8988T (cell line): ENCODE results near the gene PTGR2.
"Not testable (repeated sequence)": the region's sequence is repeated elsewhere in the genome, so short reads cannot be mapped to it uniquely, and the experiment has no call there.

Source experiments
- DNase-seq: peaks from one replicate; pipeline ENCODE4 v3.0.0; 2011

The PTGR2 gene

DNA sequence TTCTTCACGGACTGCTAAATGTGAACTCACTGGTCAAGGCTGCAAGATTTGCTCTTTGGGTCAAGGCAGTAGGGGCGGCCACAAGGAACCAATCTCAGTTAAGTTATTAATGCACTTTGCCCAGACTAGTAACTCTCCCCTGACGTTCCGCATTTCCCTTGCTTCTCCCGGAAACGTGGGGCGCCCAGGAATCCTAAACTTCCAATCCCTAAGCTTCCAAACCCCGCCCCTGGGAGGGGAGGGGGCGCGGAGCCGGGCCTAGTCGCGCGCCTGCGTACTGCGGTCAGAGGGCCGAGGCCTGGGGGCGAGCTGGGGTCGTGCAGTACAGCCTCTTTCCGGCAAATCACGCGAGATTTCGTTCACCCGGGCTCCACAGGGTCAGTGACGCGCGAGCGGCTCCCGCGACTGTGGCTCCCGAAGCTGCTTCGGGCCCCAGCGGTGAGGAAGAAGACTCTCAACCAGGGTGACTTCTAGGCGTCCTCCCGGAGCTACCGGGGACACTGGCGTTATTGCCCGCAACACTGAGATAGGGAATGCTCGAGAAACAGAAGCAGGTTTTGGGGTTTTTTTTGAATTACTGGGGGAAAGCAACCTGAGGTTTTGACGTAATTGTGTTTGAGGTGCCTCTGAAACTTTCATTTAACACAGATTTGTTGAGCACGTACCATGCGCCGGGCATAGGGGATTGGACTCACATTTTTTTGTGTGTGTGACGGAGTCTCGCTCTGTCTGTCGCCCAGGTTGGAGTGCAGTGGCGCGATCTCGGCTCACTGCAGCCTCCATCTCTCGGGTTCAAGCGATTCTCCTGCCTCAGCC is at the start of gene PTGR2:
Gene PTGR2, plus strand, starts transcription at position 265 of the 816 bp plus-strand sequence. CDS start 7,032 bp downstream, outside the sequence.
- DNase-seq, result peak; percentile 90

DNA sequence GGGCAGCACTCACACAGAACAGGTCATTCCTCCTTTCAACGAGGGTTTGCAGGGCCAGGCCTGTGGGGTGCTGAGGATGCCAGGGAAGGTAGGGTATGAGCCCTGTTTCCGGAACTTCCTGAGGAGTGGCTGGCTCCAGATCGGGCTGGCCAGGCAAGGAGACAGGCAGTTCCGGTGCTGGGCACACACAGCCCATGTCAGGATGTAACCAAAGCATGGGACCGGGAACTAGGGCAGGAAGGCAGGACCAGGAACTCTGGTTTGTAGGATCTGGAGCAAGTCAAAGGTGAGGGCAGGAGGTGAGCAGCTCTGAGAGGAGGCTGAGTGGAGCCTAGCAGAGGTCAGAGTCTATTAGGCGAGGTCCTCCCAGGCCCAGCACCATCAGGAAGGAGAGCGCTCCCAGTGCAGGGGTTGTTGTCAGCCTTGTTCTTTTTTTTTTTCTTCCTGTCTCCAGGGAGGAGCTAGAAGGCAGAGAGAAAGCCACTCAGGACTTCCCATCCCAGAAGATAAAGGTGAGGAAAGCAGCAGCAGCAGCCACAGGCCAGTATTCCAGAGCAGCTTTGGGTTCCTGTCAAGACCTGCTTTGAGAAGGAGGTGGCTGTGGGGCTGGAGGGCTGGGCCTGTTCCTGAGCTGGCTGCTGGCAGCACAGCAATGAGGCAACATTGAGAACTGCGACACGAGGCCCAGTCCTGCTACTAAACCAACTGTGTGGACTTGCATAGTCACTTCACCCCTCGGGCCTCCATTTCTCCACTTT is 49.0 kb upstream of the PTGR2 start:
- DNase-seq, result no peak

DNA sequence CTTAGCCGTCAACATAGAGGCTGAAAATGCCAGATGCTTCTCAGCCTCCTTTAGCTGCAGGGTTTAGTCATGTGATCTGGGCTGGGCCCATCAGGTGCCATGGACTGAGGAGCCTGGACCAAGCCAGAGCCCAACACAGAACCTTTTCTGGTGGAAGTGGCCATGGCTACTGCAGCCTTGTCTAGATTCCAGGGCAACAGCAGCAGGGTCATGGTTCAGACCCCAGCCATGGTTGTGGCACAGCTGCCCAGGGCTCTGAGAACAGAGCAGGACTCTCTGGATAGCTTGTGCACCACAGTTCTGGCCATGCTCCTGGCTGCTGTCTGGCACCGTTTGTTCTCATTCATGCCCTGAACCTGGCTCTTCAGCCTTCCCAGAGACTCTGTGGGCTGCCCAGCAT is 47.0 kb upstream of the PTGR2 start:
- DNase-seq, result no peak

DNA sequence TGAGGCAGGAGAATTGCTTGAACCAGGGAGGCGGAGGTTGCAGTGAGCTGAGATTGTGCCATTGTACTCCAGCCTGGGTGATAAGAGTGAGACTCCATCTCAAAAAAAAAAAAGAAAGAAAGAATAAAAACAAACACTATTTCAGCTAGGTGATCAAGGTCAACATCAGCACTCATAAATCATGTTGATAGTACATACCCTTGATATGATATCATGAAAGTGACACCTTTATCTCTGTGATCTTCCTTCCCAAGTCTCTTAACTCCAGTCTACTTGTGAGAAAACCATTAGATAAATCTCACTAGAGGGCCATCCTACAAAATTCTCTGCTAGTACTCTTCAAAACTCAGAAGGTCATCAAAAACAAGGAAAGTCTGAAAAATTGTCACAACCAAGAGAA is 44.2 kb upstream of the PTGR2 start:
- DNase-seq, result no peak

DNA sequence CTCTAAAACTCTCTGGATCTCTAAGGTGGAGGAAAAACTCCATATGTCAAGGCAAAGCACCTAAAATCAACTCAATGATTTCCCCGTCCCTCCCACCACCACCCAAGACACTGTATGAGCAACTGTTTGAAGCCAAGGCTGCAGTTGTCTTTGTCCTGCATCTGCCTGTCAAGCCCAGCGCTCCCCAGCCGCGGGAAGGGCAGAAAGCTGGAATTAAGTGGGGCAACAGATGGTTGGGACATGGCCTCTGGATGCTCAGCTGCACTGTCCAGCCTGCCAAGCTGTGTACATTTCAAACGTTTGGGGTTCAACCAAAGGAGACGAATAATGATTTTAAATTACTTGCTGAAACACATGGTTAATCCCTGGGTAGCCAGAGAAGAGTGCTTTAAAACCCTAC is 42.2 kb upstream of the PTGR2 start:
- no peak for DNase-seq

DNA sequence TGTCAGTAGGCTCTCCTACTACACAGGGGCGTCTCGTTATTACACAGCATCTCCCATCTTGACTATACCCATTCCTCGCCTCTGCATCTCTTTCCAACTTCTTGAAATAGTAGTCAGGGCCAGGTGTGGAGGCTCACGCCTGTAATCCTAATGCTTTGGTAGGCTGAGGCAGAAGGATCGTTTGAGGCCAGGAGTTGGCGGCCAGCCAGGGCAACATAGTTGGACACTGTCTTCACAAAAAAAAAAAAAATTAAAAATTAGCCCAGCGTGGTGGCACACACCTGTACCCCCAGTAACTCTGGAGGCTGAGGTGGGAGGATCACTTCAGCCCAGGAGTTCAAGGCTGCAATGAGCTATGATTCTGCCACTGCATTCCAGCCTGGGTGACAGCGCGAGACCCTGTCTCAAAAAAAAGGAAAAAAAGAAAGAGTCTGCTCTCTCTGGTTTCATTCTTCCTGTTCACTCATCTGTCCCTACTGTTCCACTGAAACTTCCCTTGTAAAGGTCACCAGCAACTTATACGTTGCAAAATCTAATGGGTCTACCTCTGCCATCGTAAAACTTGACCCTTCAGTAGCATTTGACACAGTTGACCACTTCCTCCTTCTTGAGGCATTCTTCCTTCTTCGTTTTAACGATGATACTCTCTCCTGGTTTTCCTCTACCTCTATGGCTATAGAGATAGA is 41.0 kb upstream of the PTGR2 start:
- DNase-seq, result no peak

DNA sequence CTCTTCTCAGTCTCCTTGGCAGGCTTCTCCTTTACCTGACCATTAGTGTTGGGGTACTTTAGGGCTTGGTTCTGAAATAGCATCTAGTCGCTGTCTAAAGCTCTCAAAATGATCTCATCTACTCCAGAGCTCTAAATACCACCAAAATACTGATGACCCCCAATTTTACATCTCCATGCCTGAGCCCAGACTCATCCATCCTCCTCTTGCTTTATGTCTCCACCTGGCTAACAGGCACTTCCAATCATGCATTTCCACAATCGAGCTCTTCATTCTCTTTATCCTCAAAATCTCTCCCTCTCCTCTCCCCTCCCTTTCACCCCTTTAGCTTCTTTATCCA is 40.5 kb upstream of the PTGR2 start:
- no peak for DNase-seq

DNA sequence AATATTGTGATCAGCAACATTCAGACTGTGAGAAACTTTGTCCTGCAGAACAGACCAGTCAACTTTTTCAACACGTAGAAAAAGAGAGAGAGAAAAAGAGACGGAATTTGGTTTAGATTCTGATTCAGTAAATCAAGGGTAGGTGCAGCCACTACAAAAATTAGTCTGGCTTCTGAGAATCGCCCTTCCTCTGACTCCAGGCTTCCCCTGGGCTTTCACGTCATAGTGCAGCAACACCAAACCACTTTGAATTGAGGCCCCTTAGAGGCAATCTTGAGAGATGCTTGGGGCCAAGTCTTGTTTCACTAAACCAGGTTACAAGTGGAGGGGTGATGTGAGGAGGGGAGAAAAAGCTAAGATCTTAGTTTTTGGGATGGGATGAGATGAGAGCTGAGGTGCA is 37.5 kb upstream of the PTGR2 start:
- DNase-seq, result no peak

DNA sequence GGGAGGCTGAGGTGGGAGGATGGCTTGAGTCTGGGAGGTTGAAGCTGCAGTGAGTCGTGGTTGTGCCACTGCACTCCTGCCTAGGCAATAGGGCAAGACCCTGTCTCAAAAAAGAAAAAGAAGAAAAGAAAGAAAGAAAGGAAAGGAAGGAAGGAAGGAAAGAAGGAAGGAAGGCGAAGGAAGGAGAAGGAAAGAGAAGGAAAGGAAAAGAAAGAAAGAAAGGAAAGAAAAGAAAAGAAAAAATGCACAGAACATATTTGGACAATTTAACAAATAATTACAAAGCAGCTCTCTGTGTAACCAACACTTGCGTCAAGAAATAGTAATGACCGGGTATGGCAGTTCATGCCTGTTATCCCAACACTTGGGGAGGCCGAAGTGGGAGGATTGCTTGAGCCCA is 35.8 kb upstream of the PTGR2 start:
- DNase-seq, result no peak

DNA sequence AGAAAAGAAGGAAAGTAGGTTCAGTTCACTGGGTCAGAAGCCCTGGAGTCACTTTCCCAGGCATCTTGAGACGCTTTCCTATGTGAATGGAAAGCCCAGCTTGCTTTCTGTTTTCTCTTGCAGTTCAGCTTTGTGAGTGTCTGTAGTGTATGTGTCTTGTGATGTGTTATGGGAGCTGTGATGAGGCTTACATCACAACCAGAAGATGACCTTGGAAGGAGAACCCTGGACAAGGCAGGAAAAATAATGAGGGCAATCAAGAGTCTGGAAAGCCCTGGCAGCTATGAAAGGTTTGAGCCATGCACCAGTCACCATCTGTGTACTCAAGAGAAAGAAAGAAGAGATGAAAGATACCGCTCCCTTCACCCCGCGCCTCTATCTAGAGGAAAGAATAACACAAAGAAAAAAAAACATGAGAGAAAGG is 35.2 kb upstream of the PTGR2 start:
- DNase-seq, result no peak

DNA sequence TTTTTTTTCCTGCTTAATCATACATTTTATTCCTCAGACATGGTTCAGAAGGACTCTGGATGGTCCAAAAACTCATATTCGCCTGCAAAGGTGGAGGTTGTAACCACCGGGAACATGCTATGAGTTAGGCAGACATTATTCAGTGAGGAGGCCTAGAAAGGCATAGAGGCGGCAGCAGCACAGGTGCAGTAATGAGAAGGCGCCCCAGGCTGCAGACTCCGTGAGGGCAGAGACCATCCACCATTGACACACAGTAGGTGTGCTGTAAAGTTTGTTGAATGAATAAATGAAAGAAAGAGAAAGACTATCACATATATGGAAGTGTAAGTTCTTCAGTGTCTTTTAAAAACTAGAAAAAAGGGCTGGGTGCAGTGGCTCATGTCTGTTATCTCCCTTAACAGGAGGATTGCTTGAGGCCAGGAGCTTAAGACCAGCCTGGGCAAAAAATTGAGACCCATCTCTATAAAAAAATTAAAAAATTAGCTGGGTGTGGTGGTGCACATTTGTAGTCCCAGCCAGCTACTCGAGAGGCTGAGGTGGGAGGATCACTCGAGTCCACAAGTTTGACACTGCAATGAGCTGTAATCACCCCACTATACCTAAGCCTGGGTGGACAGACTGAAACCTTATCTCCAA is 34.5 kb upstream of the PTGR2 start:
- DNase-seq, result no peak

DNA sequence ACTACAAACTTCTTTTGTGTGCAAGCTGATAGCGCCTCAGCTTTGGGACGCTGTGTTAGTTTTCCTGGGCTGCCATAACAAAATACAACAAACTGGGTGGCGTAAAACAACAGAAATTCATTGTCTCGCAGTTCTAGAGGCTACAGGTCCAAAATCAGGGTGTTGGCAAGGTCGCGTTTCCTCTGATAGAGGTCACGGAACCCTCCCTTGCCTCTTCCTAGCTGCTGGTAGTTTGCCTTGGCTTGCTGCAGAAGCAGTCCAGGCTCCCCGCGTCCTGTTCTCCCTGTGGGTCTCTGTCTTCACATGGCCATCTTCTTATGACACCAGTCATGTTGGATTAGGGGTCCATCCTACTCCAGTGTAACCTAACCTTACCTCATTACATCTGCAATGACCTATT is 32.8 kb upstream of the PTGR2 start:
- no peak for DNase-seq

DNA sequence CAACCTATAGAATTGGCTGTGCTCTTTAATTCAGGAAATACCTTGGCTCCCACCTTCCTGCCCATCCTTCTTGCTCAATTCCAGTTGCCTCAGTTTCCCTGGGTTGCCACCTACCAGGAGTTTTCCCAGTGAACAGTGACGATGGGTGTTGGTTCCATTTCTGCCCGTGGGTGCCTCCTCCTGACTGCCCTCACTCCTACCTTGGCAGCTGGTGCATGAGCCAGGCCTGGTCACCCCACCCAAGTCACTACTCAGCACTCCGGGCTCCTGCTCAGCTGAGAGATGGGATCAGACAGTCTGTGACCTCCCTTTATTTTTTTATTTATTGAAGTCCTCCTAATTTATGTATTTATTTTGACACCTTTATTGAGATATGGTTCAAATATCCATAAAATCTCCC is 31.0 kb upstream of the PTGR2 start:
- DNase-seq, result no peak

DNA sequence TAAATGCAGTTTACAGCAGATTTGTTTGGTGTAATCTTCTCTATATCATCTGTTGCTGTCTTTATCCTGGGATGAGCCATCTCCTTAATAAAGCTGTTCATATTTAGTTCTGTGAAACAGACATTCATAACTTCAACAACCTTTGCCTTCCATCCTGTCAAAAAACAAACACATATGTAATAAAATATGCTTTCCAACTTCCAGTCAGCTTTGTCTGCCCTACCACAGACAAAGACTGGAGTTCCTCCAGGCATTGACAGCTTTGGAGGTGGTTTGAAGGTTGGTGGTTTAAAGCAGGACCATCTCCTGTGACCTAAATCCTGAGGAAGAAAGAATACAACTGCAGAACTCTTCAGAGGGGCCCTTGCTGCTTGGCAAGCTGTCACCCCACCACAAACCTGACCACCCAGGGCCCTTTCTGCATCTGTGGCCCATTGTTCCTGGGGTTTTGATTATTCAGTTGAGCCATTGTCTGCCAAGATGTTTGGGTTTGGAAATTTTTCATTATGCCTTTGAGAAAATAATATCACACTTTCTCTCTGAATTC is 28.2 kb upstream of the PTGR2 start:
- DNase-seq, result no peak

DNA sequence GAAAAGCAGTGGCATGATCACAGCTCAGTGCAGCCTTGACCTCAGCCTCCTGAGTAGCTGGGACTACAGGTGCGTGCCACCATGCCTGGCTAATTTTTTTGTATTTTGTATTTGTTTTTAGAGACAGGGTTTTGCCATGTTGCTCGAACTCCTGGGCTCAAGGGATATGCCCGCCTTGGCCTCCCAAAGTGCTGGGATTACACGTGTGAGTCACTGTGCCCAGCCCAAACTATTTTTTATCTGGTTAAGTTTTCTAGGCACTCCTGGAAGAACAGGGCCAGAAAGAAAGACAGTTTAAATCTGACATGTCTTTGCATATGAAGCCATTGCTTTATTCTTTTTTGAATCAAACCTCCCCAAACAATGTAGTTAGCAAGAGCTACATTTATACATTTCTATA is 27.5 kb upstream of the PTGR2 start:
- no peak for DNase-seq

DNA sequence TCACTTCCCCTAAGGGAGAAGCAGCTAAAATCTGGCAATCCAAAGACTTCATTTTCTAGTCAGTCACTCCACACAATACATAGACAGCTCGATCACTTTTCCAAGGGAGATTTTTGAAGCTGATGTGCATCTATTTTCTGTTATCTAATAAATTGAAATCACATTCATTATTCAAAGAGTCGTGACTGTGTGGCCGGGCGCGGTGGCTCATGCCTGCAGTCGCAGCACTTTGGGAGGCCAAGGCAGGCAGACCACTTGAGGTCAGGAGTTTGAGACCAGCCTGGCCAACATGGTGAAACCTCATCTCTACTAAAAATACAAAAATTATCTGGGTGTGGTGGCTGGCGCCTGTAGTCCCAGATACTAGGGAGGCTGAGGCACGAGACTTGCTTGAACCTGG is 27.1 kb upstream of the PTGR2 start:
- no peak for DNase-seq

DNA sequence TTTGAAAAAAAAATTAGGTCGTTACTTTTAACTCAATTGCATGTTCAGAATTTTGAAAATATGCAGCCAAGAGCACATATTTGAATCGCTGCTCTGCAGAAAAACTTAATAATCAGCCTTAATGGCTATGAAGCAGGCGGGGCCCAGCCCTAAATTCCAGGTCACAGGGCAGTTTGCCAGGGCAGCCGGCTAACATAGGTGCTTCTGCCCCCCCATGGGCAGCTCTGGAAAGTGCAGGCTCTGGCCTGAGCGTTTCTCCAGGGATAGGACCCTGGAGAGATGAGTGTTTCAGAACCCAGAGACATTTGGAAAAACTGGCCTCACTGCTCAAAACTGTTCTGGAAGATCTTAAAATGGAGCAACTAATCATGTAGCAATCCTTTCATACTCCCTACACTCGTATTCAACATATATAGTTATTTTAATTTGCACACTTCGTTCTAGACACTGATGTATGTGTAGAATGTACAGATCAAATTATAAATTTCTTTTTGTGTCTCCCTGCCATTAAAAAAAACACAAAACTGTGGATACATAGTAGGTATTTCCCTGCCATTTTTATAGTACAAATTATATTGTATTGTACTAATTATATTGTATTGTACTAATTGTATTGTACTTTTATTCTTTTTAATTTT is 26.0 kb upstream of the PTGR2 start:
- DNase-seq, result peak; percentile 54

DNA sequence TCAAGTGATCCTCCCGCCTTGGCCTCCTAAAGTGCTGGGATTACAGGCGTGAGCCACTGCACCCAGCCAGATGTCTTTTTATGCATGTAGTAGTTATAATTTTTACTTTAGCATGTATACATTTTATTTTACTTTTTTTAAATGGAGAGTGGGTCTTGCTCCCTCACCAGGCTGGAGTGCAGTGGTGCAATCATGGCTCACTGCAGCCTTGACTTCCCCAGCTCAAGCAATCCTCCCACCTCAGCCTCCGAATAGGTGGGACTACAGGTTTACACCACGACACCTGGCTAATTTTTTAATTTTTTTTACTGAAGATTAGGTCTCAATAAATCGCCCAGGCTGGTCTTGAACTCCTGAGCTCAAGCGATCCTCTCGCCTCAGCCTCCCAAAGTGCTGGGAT is 24.4 kb upstream of the PTGR2 start:
- not testable (repeated sequence) for DNase-seq

DNA sequence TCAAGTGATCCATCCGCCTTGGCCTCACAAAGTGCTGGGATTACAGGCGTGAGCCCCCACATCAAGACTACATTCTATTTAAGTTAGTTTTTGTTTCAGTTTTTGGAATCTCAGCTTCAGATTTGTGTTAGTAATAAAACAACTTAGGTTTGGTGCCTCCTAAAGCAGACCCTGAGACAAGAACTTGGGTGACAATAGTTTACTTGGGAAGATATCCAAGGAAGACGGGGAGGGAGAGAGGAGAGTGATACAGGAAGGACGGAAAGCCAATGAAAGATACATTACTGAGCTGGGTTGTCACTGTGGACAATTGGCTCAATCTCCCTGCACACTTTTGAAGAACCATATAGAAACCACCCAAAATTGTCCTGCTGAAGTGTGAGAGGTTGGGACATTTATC is 22.6 kb upstream of the PTGR2 start:
- DNase-seq, result no peak

DNA sequence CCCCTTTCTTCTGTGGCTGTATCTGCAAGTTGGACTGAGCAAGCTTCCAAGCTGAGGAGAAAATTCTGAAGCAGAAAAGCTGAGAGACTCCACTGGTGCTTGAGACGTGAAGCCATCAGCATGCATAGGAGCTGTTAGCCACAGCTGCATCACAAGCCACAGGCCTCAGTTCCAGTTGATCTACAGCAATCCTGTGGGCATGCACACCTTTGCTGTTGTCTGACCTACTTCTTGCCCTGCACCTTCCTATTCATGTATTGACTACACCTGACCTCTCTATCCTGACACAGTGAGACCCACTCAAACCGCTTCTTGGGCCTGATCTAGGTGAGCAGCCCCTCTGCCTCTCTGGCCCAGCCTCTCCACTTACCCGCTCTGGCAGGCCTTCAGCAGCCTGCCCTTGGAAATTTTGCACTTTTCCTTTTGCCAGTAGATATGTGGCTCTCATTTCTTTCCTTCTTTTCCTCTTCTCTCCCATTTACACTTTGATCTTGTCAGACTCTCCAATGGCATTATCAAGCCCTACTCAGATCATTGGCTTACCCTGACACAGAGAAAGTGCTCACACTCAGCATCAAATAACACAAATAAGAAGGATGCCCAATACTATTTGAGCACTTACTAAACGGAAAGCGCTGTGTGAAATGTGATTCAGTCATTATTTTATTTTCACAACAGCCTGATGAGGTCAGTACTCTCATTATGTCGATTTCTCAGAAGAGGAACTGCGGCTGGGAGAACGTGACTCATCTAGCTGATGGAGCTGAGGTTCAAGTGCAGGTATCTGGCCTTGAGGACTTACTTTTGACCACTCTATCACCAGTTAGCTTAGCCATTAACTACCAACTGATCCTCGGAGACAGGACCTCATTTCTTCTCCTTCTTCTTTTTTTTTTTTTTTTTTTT is 21.9 kb upstream of the PTGR2 start:
- DNase-seq, result no peak

DNA sequence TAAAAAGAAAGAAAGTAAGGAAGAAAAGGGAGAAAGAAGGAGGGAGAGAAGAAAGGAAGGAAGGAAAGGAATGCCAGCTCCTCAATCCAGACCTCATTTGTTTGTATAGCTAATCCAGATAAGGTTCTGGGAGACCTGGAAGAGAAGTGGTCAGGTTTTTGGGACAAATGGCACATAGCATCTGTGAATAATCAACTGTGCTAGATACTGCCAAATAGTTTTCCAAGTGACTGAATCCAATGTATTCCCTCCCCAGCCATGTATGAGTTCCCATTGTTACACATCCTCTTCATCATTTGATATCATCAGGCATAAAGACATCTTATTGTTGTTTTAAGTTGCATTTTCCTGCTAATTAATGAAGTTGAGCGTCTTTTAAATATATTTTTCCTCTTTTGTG is 18.6 kb upstream of the PTGR2 start:
- no peak for DNase-seq
